ENCODE measurements around the gene C10orf90. TPM values are rescaled to one million over a fixed set of nuclear protein-coding genes. Genes with fewer than 3 reads are reported as not detected.

C10orf90 gene
- total and polyA plus RNA-seq, 2 of the 8 experiments (the other 6 are each of a cell fraction or from before 2014, with no cell fraction given) = 0.21 TPM; not detected in 1

DNA sequence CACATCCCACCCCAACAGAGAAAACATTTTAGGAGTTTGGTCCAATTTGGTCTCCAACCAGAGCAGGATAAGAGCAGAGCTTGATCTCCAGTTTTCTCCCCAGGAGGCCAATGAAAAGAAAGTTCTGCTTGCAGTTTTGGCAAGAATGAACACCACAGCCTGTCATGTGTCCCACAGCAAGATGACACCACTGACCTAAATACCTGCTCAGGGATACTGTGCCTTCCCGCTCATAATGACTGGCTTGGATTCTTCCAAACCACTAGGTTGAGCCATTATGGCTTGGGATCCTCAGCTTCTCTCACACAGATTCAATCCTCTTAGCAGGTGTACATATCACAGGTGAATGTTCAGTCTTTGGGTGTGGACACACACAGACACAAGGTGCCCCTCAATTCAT is 53.3 kb downstream of the C10orf90 start (continued):
- TF ChIP-seq, protein P1, sequence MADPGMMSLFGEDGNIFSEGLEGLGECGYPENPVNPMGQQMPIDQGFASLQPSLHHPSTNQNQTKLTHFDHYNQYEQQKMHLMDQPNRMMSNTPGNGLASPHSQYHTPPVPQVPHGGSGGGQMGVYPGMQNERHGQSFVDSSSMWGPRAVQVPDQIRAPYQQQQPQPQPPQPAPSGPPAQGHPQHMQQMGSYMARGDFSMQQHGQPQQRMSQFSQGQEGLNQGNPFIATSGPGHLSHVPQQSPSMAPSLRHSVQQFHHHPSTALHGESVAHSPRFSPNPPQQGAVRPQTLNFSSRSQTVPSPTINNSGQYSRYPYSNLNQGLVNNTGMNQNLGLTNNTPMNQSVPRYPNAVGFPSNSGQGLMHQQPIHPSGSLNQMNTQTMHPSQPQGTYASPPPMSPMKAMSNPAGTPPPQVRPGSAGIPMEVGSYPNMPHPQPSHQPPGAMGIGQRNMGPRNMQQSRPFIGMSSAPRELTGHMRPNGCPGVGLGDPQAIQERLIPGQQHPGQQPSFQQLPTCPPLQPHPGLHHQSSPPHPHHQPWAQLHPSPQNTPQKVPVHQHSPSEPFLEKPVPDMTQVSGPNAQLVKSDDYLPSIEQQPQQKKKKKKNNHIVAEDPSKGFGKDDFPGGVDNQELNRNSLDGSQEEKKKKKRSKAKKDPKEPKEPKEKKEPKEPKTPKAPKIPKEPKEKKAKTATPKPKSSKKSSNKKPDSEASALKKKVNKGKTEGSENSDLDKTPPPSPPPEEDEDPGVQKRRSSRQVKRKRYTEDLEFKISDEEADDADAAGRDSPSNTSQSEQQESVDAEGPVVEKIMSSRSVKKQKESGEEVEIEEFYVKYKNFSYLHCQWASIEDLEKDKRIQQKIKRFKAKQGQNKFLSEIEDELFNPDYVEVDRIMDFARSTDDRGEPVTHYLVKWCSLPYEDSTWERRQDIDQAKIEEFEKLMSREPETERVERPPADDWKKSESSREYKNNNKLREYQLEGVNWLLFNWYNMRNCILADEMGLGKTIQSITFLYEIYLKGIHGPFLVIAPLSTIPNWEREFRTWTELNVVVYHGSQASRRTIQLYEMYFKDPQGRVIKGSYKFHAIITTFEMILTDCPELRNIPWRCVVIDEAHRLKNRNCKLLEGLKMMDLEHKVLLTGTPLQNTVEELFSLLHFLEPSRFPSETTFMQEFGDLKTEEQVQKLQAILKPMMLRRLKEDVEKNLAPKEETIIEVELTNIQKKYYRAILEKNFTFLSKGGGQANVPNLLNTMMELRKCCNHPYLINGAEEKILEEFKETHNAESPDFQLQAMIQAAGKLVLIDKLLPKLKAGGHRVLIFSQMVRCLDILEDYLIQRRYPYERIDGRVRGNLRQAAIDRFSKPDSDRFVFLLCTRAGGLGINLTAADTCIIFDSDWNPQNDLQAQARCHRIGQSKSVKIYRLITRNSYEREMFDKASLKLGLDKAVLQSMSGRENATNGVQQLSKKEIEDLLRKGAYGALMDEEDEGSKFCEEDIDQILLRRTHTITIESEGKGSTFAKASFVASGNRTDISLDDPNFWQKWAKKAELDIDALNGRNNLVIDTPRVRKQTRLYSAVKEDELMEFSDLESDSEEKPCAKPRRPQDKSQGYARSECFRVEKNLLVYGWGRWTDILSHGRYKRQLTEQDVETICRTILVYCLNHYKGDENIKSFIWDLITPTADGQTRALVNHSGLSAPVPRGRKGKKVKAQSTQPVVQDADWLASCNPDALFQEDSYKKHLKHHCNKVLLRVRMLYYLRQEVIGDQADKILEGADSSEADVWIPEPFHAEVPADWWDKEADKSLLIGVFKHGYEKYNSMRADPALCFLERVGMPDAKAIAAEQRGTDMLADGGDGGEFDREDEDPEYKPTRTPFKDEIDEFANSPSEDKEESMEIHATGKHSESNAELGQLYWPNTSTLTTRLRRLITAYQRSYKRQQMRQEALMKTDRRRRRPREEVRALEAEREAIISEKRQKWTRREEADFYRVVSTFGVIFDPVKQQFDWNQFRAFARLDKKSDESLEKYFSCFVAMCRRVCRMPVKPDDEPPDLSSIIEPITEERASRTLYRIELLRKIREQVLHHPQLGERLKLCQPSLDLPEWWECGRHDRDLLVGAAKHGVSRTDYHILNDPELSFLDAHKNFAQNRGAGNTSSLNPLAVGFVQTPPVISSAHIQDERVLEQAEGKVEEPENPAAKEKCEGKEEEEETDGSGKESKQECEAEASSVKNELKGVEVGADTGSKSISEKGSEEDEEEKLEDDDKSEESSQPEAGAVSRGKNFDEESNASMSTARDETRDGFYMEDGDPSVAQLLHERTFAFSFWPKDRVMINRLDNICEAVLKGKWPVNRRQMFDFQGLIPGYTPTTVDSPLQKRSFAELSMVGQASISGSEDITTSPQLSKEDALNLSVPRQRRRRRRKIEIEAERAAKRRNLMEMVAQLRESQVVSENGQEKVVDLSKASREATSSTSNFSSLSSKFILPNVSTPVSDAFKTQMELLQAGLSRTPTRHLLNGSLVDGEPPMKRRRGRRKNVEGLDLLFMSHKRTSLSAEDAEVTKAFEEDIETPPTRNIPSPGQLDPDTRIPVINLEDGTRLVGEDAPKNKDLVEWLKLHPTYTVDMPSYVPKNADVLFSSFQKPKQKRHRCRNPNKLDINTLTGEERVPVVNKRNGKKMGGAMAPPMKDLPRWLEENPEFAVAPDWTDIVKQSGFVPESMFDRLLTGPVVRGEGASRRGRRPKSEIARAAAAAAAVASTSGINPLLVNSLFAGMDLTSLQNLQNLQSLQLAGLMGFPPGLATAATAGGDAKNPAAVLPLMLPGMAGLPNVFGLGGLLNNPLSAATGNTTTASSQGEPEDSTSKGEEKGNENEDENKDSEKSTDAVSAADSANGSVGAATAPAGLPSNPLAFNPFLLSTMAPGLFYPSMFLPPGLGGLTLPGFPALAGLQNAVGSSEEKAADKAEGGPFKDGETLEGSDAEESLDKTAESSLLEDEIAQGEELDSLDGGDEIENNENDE (IDR thresholded peaks at IDR 0.05; ENCODE audit: insufficient replicate concordance, low read length) = no peak

Data from H1 (cell line).